Measurements from ENCODE around the gene SF3B5. TPM values are rescaled to one million over a fixed set of nuclear protein-coding genes. Genes with fewer than 3 reads are reported as not detected.

SF3B5 gene
- total and polyA plus RNA-seq, 2 of the 8 experiments (the other 6 are each of a cell fraction or from before 2014, with no cell fraction given), result 195 to 588 TPM

DNA sequence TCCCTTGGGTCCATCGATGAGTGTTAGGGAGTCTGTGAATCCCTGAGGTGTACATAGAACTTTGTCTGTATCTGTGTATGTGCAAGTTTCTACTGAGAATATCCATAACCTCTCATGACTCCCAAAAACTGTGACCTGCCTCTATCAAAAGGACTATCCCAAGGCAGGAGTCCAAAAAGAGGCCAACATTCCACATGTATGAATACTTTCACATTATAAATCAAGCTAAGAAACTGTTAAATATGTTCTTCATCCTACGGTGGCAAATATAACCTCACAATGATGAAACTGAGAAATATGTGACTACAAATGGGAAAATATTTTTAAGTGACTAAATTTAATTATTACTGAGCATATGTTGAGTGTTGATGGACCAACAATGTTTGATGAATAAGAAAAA lies 38.8 kb upstream of the SF3B5 start:
- Histone ChIP-seq H3K56ac (replicated peaks; ENCODE audit: insufficient read length, low read depth, low read length) (no peak overlapping the region), H2AK5ac (ENCODE audit: low read depth, low read length) (no peak overlapping the region), H4K5ac (ENCODE audit: insufficient read length, low read depth, low read length) (no peak overlapping the region), H2BK120ac (replicated peaks; ENCODE audit: low read depth, low read length) (no peak overlapping the region), H3K4me1 (replicated peaks in 1 of 4; ENCODE audit: control insufficient read depth in 3 of 4, insufficient read depth in 4 of 4, low read length in 3 of 4) (no peaks in the 10 kb centered on the region), H2BK12ac (ENCODE audit: low read depth, low read length) (no peak overlapping the region), H3K14ac (ENCODE audit: insufficient read length) (no peak overlapping the region), H3K27ac (ENCODE audit: low read depth, low read length) (no peak overlapping the region), H2BK15ac (ENCODE audit: low read length) (no peak overlapping the region), H3K79me2 (ENCODE audit: control insufficient read depth in 1 of 2, insufficient read depth in 2 of 2, low read length in 2 of 2) (no peaks in the 10 kb centered on the region), H3K18ac (ENCODE audit: extremely low read depth, low read length) (no peak overlapping the region), H3K23me2 (ENCODE audit: low read depth, low read length) (no peaks in the 10 kb centered on the region), H3K9ac (replicated peaks in 1 of 4; ENCODE audit: extremely low read depth in 1 of 4, low read depth in 3 of 4, low read length in 3 of 4) (no peak overlapping the region), H2BK5ac (ENCODE audit: low read depth, low read length) (no peak overlapping the region), H3K4me3 (ENCODE audit: extremely low read depth in 1 of 4, insufficient read depth in 2 of 4, low read depth in 3 of 4, low read length in 4 of 4) (no peak overlapping the region), H3K79me1 (ENCODE audit: low read depth, low read length) (no peaks in the 10 kb centered on the region; the same call in 1 of the 2 replicates), H4K91ac (replicated peaks; ENCODE audit: insufficient read length, low read length) (no peak overlapping the region), H3K4ac (replicated peaks; ENCODE audit: insufficient read length, low read depth, low read length) (no peak overlapping the region), H3K9me3 (ENCODE audit: insufficient read depth in 2 of 2, low read depth in 1 of 2, low read length in 1 of 2) (no peaks in the 10 kb centered on the region), H4K8ac (ENCODE audit: extremely low read depth, insufficient read depth, low read length) (no peak overlapping the region), H2AFZ (ENCODE audit: low read length) (no peak overlapping the region), H2BK20ac (ENCODE audit: low read length) (no peak overlapping the region), H3K23ac (ENCODE audit: insufficient read length) (no peak overlapping the region), H3K4me2 (ENCODE audit: insufficient read depth in 1 of 2, low read depth in 2 of 2, low read length in 2 of 2) (no peak overlapping the region), H4K20me1 (replicated peaks in 1 of 2; ENCODE audit: control insufficient read depth in 1 of 2, insufficient read depth in 2 of 2, low read length in 2 of 2) (no peaks in the 10 kb centered on the region), H3K27me3 (replicated peaks in 1 of 4; ENCODE audit: control insufficient read depth in 3 of 4, extremely low read depth in 1 of 4, insufficient read depth in 3 of 4, low read length in 3 of 4) (no peaks in the 10 kb centered on the region), H3K36me3 (ENCODE audit: control insufficient read depth in 2 of 4, insufficient read depth in 4 of 4, low read length in 3 of 4) (no peaks in the 10 kb centered on the region)
- TF ChIP-seq ASH2L (IDR thresholded peaks at IDR 0.05; ENCODE audit: low read length) (no peak), ZNF274 (IDR thresholded peaks at IDR 0.05; ENCODE audit: borderline replicate concordance, extremely low read depth, low read length) (no peak), POLR2A (IDR thresholded peaks at IDR 0.05; ENCODE audit: control extremely low read depth in 1 of 2, low read depth in 2 of 2, low read length in 2 of 2) (no peak), CREB1 (IDR thresholded peaks at IDR 0.05) (no peak), SRF (IDR thresholded peaks at IDR 0.05; ENCODE audit: low read depth, low read length) (no peak), YY1 (IDR thresholded peaks at IDR 0.05; ENCODE audit: low read depth, low read length) (no peak), SP4 (IDR thresholded peaks at IDR 0.05; ENCODE audit: low read length) (no peak)
- 97% methylated on average over 2 of the region's 2 CpGs; no CpG with 5 or more reads in 1 of the 2 experiments for WGBS, 2 experiments (ENCODE audit: extremely low coverage in 1 of 2, insufficient coverage in 1 of 2, insufficient read length in 1 of 2, insufficient replicate concordance in 2 of 2, low coverage in 1 of 2, low lambda C conversion rate in 2 of 2, missing lambda C conversion rate in 1 of 2)
- FAIRE-seq (no peak), DNase-seq (ENCODE audit: low read depth in 1 of 2, low spot score in 2 of 2) (no peak)
- POLR2A ChIA-PET (ENCODE audit: partially characterized antibody), result no interaction called here
- CTCF ChIA-PET (ENCODE audit: partially characterized antibody), result no interaction called here
